GM18870 (cell line): ENCODE results near the gene NDUFA12.

Source experiments
- ATAC-seq: cut with Tn5 transposase; IDR thresholded peaks from one replicate; pipeline ENCODE4 v1.9.1; 2021; ENCODE audit warnings: moderate library complexity; ENCODE audit not compliant: unreplicated experiment

Gene NDUFA12

DNA sequence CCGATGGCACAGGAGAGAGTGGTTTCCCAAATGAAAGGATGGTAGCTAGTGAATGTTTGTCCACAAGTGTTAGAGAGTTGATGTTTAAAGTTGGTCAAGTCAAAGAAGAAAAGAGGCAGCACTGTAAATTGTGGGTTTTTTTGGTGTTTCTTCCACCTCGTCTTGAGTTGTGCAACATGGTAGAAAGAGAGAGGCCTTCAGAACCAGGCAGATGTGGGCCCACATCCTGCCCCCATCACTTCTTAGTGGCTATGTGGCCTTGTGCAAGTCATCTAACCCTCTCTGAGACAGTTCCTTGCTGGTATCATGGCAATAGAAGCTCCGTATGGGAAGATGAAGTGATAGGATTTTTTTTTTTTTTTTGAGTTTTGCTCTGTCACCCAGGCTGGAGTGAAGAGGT, 60.8 kb downstream of the NDUFA12 start:
- ATAC-seq, result no peak

DNA sequence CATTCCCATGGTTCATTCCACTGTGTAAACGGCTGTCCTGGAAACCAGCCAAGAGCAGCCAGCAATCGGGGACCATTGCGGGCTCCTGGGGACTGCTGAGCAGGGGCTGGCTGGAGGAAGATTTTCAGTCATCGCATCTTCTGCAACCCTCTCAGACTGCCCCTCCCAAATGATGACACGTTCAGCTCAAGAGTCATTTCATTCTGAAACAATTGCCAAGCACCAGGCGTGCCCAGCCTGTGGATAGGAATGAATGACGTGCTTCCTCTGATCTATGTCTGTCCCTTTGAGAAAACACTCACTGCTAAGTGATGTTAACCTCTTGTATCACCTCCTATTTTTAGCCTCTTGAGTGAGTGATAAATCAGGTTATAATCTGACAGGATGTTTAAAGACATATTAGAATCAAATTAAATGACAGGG, 62.0 kb downstream of the NDUFA12 start:
- no peak for ATAC-seq

DNA sequence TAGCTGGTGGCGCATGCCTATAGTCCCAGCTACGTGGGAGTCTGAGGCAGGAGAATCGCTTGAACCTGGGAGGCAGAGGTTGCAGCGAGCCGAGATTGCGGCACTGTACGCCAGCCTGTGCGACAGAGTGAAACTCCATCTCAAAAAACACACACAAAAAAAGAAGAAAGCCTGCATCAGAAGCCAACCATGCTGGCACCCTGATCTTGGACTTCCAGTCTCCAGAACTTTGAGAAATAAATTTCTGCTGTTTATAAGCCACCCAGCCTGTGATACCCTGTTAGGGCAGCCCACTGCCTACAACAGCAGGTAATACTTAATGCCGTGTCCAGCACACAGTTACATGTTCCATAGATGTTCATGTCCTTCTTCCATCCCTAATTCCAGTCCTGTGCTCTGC, 62.7 kb downstream of the NDUFA12 start:
- no peak for ATAC-seq

DNA sequence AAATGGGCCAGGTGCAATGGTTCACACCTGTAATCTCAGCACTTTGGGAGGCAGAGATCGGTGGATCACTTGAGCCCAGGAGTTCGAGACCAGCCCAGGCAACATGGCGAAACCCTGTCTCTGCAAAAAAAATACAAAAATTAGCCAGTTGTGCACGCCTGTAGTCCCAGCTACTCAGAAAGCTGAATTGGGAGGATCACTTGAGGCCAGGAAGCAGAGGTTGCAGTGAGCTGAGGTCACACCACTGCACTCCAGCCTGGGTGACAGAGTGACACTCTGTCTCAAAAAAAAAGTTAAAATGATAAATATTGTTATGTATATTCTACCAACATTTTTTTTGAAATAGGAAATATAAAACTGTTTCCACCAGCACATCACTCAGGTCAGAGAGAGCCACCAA, 64.9 kb downstream of the NDUFA12 start:
- ATAC-seq, result no peak

DNA sequence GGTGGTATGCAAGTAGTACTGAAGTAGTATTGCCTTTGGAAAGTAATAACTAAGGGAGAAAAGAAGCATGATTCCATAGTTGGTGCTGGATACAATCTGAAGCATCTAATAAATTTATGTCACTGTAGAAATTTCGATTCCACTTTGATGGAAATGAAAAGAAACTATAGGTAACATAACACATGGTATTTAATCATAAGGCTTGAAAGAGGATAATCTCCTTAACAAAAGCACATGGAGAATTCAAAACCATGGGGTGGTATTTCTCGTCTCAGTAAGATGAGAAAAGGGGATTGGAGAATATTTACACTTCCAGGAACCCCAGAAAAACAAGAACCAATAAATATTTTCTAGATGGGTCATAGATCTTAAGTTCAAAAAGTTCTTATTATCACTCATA, 72.7 kb downstream of the NDUFA12 start:
- no peak for ATAC-seq

DNA sequence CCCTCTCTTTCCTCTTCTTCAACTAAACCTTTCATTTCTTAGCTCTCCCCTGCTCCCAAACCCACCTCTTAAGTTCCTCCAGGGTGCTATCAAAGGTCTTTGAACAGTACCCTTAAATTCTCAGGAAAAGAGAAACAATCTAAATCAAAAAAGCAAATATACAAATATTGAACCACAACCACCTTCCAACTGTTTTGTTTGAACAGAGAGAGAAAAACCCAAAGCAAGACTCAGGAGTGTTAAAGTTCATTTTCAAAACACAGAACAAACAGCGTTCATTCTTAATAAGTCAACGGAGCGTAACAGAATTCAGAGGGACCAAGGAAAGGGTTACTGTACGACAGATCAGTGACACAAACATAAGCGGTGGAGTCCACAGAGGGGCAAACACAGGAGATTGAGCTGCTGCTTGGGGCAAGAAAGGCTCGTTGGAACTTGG, 73.3 kb downstream of the NDUFA12 start:
- no peak for ATAC-seq

DNA sequence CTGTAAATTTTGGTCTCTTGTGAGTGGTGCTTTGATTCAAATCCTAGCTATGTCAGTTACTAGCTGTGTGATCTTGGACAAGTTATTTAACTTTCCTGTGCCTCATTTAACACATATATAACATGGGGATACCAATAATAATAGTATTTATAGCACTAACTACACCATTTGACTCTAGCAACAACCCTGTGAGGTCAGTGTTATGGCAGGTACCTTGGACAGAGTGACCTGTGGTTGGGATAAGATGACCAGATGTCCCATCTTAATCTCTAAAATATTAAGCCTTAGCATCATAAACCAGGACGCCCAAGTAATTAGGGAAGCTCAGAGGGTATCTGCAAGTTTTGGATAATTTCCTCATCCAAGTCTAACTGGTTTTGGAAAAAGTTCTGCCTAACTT, 73.7 kb downstream of the NDUFA12 start:
- ATAC-seq, result no peak

DNA sequence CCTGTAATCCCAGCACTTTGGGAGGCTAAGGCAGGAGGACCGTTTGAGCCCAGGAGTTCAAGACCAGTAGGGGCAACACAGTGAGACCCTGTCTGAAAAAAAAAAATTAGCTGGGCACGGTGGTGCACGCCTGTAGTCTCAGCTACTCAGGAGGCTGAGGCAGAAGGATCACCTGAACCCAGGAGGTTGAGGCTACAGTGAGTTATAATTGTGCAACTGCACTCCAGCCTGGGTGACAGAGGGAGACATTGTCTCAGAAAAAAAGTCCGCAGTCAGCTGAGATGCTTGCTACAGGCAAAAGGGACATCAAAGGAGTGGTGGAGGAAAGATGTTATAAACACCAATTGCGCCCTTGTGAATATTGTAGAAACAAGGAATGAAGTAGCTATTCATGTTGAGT, 77.8 kb downstream of the NDUFA12 start:
- no peak for ATAC-seq

DNA sequence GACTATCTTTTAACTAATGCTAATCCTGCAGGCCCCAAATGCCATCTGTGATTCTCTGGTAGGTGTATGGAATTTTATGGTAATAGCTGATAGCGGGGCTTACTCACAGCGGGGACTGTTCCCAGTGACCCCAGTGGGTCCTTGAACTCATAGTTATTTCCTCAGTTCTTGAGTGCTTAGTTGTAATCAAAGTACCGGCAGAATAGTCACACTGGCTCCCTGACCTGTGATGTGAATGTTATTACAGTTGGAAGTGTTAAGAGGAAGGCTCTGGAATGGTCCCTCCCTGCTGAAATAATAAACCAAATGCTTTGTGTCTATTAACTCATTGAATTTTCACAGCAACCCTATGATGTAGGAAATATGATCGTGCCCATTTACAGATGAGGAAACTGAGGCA, 78.3 kb downstream of the NDUFA12 start:
- ATAC-seq, result no peak

DNA sequence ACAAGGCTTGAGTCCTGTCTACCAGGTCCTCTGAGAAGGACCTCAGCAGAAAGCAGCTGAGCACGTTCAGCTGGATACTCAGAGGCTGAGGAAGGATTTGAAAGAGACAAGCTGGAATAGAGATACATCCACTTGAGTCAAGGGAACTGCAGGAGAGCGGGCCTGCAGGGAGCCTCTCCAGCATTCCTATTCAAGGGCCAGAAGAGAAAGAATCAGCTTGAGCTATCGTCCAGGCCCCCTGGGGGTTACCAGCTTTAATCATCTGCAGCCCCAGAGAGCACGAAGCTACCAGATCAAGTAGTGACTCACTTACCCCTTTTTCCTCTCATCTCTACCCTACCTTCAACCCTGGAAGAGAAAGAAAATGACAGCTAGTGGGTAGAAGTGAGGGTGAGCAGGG, 80.9 kb downstream of the NDUFA12 start:
- ATAC-seq, result no peak
